OCI-M2 (cell line): ENCODE measurements around the gene CERS1.
"Not testable (repeated sequence)": the region's sequence is repeated elsewhere in the genome, so short reads cannot be mapped to it uniquely, and the experiment has no call there.

Experiments
- DNase-seq: peaks from one replicate; lab custom pipeline; 2025; ENCODE audit not compliant: unreplicated experiment; lab: John Stamatoyannopoulos, UW

Gene CERS1

GRCh38 chr19:18919086-18919899 lies 23.3 kb upstream of the CERS1 start, which contains the start of the genes COPE and DDX49:
COPE (minus strand) TSS chr19:18919387; CDS start chr19:18919348, 39 bp downstream.
DDX49 (plus strand) TSS chr19:18919715; CDS start chr19:18919742, 27 bp downstream.
- DNase-seq: peak; percentile 82

- not testable (repeated sequence) for DNase-seq
These were observed 21.6 kb upstream of the CERS1 start for GRCh38 chr19:18917593-18917992.

- DNase-seq: no peak
These were observed 19.7 kb upstream of the CERS1 start for GRCh38 chr19:18915639-18916038.

GRCh38 chr19:18913466-18913865 lies 17.5 kb upstream of the CERS1 start:
- no peak for DNase-seq

- no peak for DNase-seq
These were observed 17.0 kb upstream of the CERS1 start for GRCh38 chr19:18912933-18913332.

- DNase-seq: no peak
These were observed 15.0 kb upstream of the CERS1 start for GRCh38 chr19:18910801-18911436.

GRCh38 chr19:18910010-18910409 lies 14.1 kb upstream of the CERS1 start:
- no peak for DNase-seq

GRCh38 chr19:18908917-18909619 lies 13.1 kb upstream of the CERS1 start:
- DNase-seq: no peak

- no peak for DNase-seq
These were observed 10.9 kb upstream of the CERS1 start for GRCh38 chr19:18906605-18907519.

GRCh38 chr19:18905513-18906236 lies 9.7 kb upstream of the CERS1 start:
- no peak for DNase-seq

GRCh38 chr19:18905058-18905456 lies 9.1 kb upstream of the CERS1 start:
- DNase-seq: no peak

GRCh38 chr19:18904334-18905057 lies 8.5 kb upstream of the CERS1 start:
- no peak for DNase-seq

- no peak for DNase-seq
These were observed 7.4 kb upstream of the CERS1 start for GRCh38 chr19:18903156-18904037.

- not testable (repeated sequence) for DNase-seq
These were observed 6.6 kb upstream of the CERS1 start for GRCh38 chr19:18902519-18902918.

- DNase-seq: no peak
These were observed 5.5 kb upstream of the CERS1 start for GRCh38 chr19:18901491-18901890.

GRCh38 chr19:18900700-18901481 lies 4.9 kb upstream of the CERS1 start:
- no peak for DNase-seq
